Astrocyte (in vitro differentiated cells and primary cell): ENCODE results near the gene SCUBE3. TPM values are rescaled to one million over a fixed set of nuclear protein-coding genes. Genes with fewer than 3 reads are reported as not detected.

Experiments
- DNase-seq: peaks from one replicate; pipeline ENCODE4 v3.0.0-alpha.2; 2010; ENCODE audit warnings: low read depth
- FAIRE-seq: peaks from 2 replicates; lab custom pipeline; 2011; peaks lifted over from hg19 to GRCh38; lab: Jason Lieb, UNC
- H2AFZ ChIP-seq: 2 replicates; pipeline ENCODE4 v1.6.0; 2012; ENCODE audit warnings: low read depth, low read length, inconsistent platforms
- H3K27ac ChIP-seq: 2 replicates; pipeline ENCODE4 v1.5.1; 2011; ENCODE audit warnings: low read depth, low read length, inconsistent platforms
- H3K27me3 ChIP-seq: 2 replicates; pipeline ENCODE4 v1.6.0; 2011; ENCODE audit warnings: low read length, inconsistent platforms; ENCODE audit not compliant: insufficient read depth
- H3K36me3 ChIP-seq: 2 replicates; pipeline ENCODE4 v1.5.1; 2011; ENCODE audit warnings: low read length, inconsistent platforms; ENCODE audit not compliant: insufficient read depth
- H3K4me1 ChIP-seq: 2 replicates; pipeline ENCODE4 v1.5.1; 2011; ENCODE audit warnings: low read length, inconsistent platforms; ENCODE audit not compliant: insufficient read depth
- H3K4me2 ChIP-seq: 2 replicates; pipeline ENCODE4 v1.6.0; 2012; ENCODE audit warnings: low read length, inconsistent platforms
- H3K4me3 ChIP-seq: 2 replicates; pipeline ENCODE4 v1.5.1; 2011; ENCODE audit warnings: low read depth, mild to moderate bottlenecking, low read length, inconsistent platforms; ENCODE audit not compliant: insufficient read depth
- H3K79me2 ChIP-seq: 2 replicates; pipeline ENCODE4 v1.6.0; 2012; ENCODE audit warnings: mild to moderate bottlenecking, low read length, inconsistent platforms; ENCODE audit not compliant: insufficient read depth
- H3K9ac ChIP-seq: 2 replicates; pipeline ENCODE4 v1.6.0; 2012; ENCODE audit warnings: mild to moderate bottlenecking, low read length, inconsistent platforms
- H3K9me3 ChIP-seq: 2 replicates; pipeline ENCODE4 v1.5.1; 2012; ENCODE audit warnings: low read depth, mild to moderate bottlenecking, low read length, inconsistent platforms; ENCODE audit not compliant: insufficient read depth
- H4K20me1 ChIP-seq: 2 replicates; pipeline ENCODE4 v1.6.0; 2012; ENCODE audit warnings: low read length, inconsistent platforms; ENCODE audit not compliant: insufficient read depth
- H3K27ac Mint-ChIP-seq: one replicate; pipeline ENCODE4 v1.8.0; 2021; ENCODE audit warnings: mild to moderate bottlenecking, mixed read lengths; ENCODE audit not compliant: unreplicated experiment
- H3K27me3 Mint-ChIP-seq: one replicate; pipeline ENCODE4 v1.8.0; 2021; ENCODE audit warnings: low read depth, mixed read lengths; ENCODE audit not compliant: unreplicated experiment
- H3K36me3 Mint-ChIP-seq: one replicate; pipeline ENCODE4 v1.8.0; 2021; ENCODE audit warnings: low read depth, mixed read lengths; ENCODE audit not compliant: unreplicated experiment
- H3K4me1 Mint-ChIP-seq: one replicate; pipeline ENCODE4 v1.8.0; 2021; ENCODE audit warnings: low read depth, mixed read lengths; ENCODE audit not compliant: unreplicated experiment
- H3K4me3 Mint-ChIP-seq: one replicate; pipeline ENCODE4 v1.8.0; 2021; ENCODE audit warnings: mild to moderate bottlenecking, moderate library complexity, mixed read lengths; ENCODE audit not compliant: unreplicated experiment
- H3K9me3 Mint-ChIP-seq: one replicate; pipeline ENCODE4 v1.8.0; 2021; ENCODE audit warnings: mild to moderate bottlenecking, mixed read lengths; ENCODE audit not compliant: unreplicated experiment
- CTCF ChIP-seq: IDR thresholded peaks from 2 replicates; pipeline ENCODE4 v1.5.1; 2011; ENCODE audit warnings: low read depth, mild to moderate bottlenecking, inconsistent platforms, low read length, moderate library complexity; ENCODE audit not compliant: insufficient read depth
- EZH2 ChIP-seq: IDR thresholded peaks from 2 replicates; pipeline ENCODE4 v1.6.1; 2012; ENCODE audit warnings: mild to moderate bottlenecking, low read length, inconsistent platforms; ENCODE audit not compliant: insufficient read depth
- total RNA-seq: library from RNA; stranded (reverse); gene quantifications from 2 replicates; pipeline ENCODE4 v1.2.1, GENCODE V29; 2021

The SCUBE3 gene
- total RNA-seq, 1 donor from 2014 or later: 10.1 TPM

GRCh38 chr6:35236223-35236622 is 22.5 kb downstream of the SCUBE3 start:
- H3K9ac ChIP-seq: no peak overlapping the region
- H3K4me2 ChIP-seq: no peak overlapping the region
- no peak overlapping the region for H3K27ac Mint-ChIP-seq
- H3K4me3 ChIP-seq: no peak overlapping the region
- H3K4me1 ChIP-seq: no peaks in the 10 kb centered on the region
- DNase-seq (no peak), FAIRE-seq (no peak)
- H3K9me3 ChIP-seq: no peaks in the 10 kb centered on the region
- no peaks in the 10 kb centered on the region for H3K27me3 ChIP-seq
- H3K27me3 Mint-ChIP-seq: no peaks in the 10 kb centered on the region
- no peak overlapping the region for H3K27ac ChIP-seq
- H3K4me1 Mint-ChIP-seq: peaks cover 25% of the 10 kb centered on the region
- H3K79me2 ChIP-seq: no peaks in the 10 kb centered on the region
- H2AFZ ChIP-seq: no peak overlapping the region
- H3K4me3 Mint-ChIP-seq: no peak overlapping the region
- H3K36me3 Mint-ChIP-seq: peaks cover 27% of the 10 kb centered on the region
- H3K36me3 ChIP-seq: peaks cover 2% of the 10 kb centered on the region
- H4K20me1 ChIP-seq: peaks cover 45% of the 10 kb centered on the region
- TF ChIP-seq CTCF (no peak), EZH2 (no peak)
- H3K9me3 Mint-ChIP-seq: peaks cover 19% of the 10 kb centered on the region

GRCh38 chr6:35237476-35237875 is 23.7 kb downstream of the SCUBE3 start:
- Histone ChIP-seq H3K79me2 (no peaks in the 10 kb centered on the region), H3K27ac (no peak overlapping the region), H3K4me2 (no peak overlapping the region), H3K9ac (no peak overlapping the region), H3K4me1 (no peaks in the 10 kb centered on the region), H3K36me3 (peaks cover 2% of the 10 kb centered on the region), H2AFZ (no peak overlapping the region), H3K27me3 (no peaks in the 10 kb centered on the region), H3K9me3 (no peaks in the 10 kb centered on the region), H4K20me1 (peaks cover 53% of the 10 kb centered on the region), H3K4me3 (no peak overlapping the region)
- DNase-seq: no peak
- no peak for TF ChIP-seq CTCF
- no peak for TF ChIP-seq EZH2
- H3K4me3 Mint-ChIP-seq: no peak overlapping the region
- H3K36me3 Mint-ChIP-seq: peaks cover 23% of the 10 kb centered on the region
- H3K9me3 Mint-ChIP-seq: peaks cover 19% of the 10 kb centered on the region
- no peak overlapping the region for H3K27ac Mint-ChIP-seq
- peaks cover 25% of the 10 kb centered on the region for H3K4me1 Mint-ChIP-seq
- FAIRE-seq: no peak
- H3K27me3 Mint-ChIP-seq: no peaks in the 10 kb centered on the region

- H3K4me3 Mint-ChIP-seq: peak overlapping the region; percentile 1
- Histone ChIP-seq H2AFZ (no peak overlapping the region), H3K27ac (no peak overlapping the region), H3K4me1 (no peaks in the 10 kb centered on the region), H3K4me2 (no peak overlapping the region), H3K27me3 (no peaks in the 10 kb centered on the region), H3K9me3 (no peaks in the 10 kb centered on the region), H3K79me2 (no peaks in the 10 kb centered on the region), H3K9ac (no peak overlapping the region), H3K4me3 (no peak overlapping the region), H3K36me3 (peaks cover 2% of the 10 kb centered on the region), H4K20me1 (peaks cover 55% of the 10 kb centered on the region)
- H3K27me3 Mint-ChIP-seq: no peaks in the 10 kb centered on the region
- H3K9me3 Mint-ChIP-seq: peaks cover 17% of the 10 kb centered on the region
- TF ChIP-seq CTCF (no peak), EZH2 (no peak)
- H3K4me1 Mint-ChIP-seq: peaks cover 25% of the 10 kb centered on the region
- DNase-seq (no peak), FAIRE-seq (no peak)
- peaks cover 20% of the 10 kb centered on the region for H3K36me3 Mint-ChIP-seq
- no peak overlapping the region for H3K27ac Mint-ChIP-seq
These were observed 25.1 kb downstream of the SCUBE3 start for GRCh38 chr6:35238843-35239289.
